ENCODE data around the gene CCDC59.

Gene CCDC59

GRCh38 chr12:82314406-82314892, 43.7 kb downstream of the CCDC59 start:
- no peak for DNase-seq (ENCODE audit: low spot score)

Measured in left forelimb (tissue), 1 donor.